ENCODE results near the gene PLEKHG5.

GRCh38 chr1:6501279-6501813 lies 9.9 kb upstream of the PLEKHG5 start:
- TF ChIP-seq POLR2A (IDR thresholded peaks at IDR 0.05) (no peak), CTCF (IDR thresholded peaks at IDR 0.05) (no peak)
